Heart left ventricle (tissue), 13 donors: ENCODE measurements around the gene NBPF1.
"Not testable (repeated sequence)": the region's sequence is repeated elsewhere in the genome, so short reads cannot be mapped to it uniquely, and the experiment has no call there.

Experiments
- POLR2A ChIP-seq, 2 donors: fragments of 450-650 bp; IDR thresholded peaks; one replicate each; pipeline ENCODE4 v1.6.1; 2017; ENCODE audit warnings: antibody characterized with exemption in 2 of 2, mild to moderate bottlenecking in 2 of 2, moderate library complexity in 2 of 2
- TF ChIP-seq, protein P1 (sequence below), 12 donors: fragments of 200-600 bp; sonication (generic) in 4 of 12; IDR thresholded peaks; one replicate each; pipeline versions ENCODE4 v1.5.0 to v1.8.0; 2018 to 2022; ENCODE audit warnings: antibody characterized with exemption in 12 of 12, mild to moderate bottlenecking in 5 of 12
- donor health status: ischemic (EF 13 %, LVEDD 7.1; RV severe dilation, severe dysfunction).
- donor health status: DM: no; HTN: yes; CAD: no.
- donor health status: DM: no; HTN: no; CAD: no.
- donor health status: ischemic (EF 25% LVEDD 6.9; RV normal size, moderate dysfunction).
- donor health status: ischemic (EF 25% LVEDD 5.7; RV mildly dilated, moderate dysfunction).
- donor health status: ischemic (EF 35%, LVEDD 5.7; RV mildly dilated, moderate dysfunction).
- donor health status: nonischemic (EF 11% LVEDD 7.7; RV severe dilation, severe dysfunction).
- donor health status: DM: yes; HTN: yes; CAD: no.
- donor health status: PGD.
- donor health status: ischemic (EF 29% LVEDD 5.4; RV normal size, mild dysfunction).
- donor health status: nonischemic (EF 23%, LVEDD 6.1; RV moderate dilation, normal function).

GRCh38 chr1:16550212-16550918 is 63.0 kb downstream of the NBPF1 start:
- TF ChIP-seq, protein P1, sequence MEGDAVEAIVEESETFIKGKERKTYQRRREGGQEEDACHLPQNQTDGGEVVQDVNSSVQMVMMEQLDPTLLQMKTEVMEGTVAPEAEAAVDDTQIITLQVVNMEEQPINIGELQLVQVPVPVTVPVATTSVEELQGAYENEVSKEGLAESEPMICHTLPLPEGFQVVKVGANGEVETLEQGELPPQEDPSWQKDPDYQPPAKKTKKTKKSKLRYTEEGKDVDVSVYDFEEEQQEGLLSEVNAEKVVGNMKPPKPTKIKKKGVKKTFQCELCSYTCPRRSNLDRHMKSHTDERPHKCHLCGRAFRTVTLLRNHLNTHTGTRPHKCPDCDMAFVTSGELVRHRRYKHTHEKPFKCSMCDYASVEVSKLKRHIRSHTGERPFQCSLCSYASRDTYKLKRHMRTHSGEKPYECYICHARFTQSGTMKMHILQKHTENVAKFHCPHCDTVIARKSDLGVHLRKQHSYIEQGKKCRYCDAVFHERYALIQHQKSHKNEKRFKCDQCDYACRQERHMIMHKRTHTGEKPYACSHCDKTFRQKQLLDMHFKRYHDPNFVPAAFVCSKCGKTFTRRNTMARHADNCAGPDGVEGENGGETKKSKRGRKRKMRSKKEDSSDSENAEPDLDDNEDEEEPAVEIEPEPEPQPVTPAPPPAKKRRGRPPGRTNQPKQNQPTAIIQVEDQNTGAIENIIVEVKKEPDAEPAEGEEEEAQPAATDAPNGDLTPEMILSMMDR (IDR thresholded peaks at IDR 0.05): not testable (repeated sequence)
- not testable (repeated sequence) for TF ChIP-seq POLR2A (IDR thresholded peaks at IDR 0.05)
